ENCODE data around the gene TMEM141.

Gene TMEM141

GRCh38 chr9:136789523-136789937 is 1.6 kb upstream of the TMEM141 start:
- H3K36me3 ChIP-seq = peaks cover 8% of the 10 kb centered on the region
- TF ChIP-seq CTCF (IDR thresholded peaks at IDR 0.05; ENCODE audit: low read depth, low read length) = no peak
- no peaks in the 10 kb centered on the region for H3K27me3 ChIP-seq (ENCODE audit: insufficient read depth, low read depth, severe bottlenecking)
- H3K9me3 ChIP-seq (ENCODE audit: severe bottlenecking) = no peaks in the 10 kb centered on the region
- no peak overlapping the region for H3K4me3 ChIP-seq (ENCODE audit: low read depth, low read length)
- DNase-seq = no peak
- H3K27ac ChIP-seq = peak overlapping the region; percentile 89

GRCh38 chr9:136791516-136792276 is 552 bp downstream of the TMEM141 start:
- H3K27me3 ChIP-seq (ENCODE audit: insufficient read depth, low read depth, severe bottlenecking) = no peaks in the 10 kb centered on the region
- peak; percentile 75 for DNase-seq
- H3K9me3 ChIP-seq (ENCODE audit: severe bottlenecking) = no peaks in the 10 kb centered on the region
- H3K27ac ChIP-seq = peak overlapping the region; percentile 85
- H3K4me3 ChIP-seq (ENCODE audit: low read depth, low read length) = peak overlapping the region; percentile 82
- peaks cover 8% of the 10 kb centered on the region for H3K36me3 ChIP-seq
- peak; percentile 89 for TF ChIP-seq CTCF (IDR thresholded peaks at IDR 0.05; ENCODE audit: low read depth, low read length)

GRCh38 chr9:136792321-136793085 is 1.4 kb downstream of the TMEM141 start:
- no peaks in the 10 kb centered on the region for H3K27me3 ChIP-seq (ENCODE audit: insufficient read depth, low read depth, severe bottlenecking)
- H3K4me3 ChIP-seq (ENCODE audit: low read depth, low read length) = no peak overlapping the region
- H3K36me3 ChIP-seq = peaks cover 8% of the 10 kb centered on the region
- no peak for TF ChIP-seq CTCF (IDR thresholded peaks at IDR 0.05; ENCODE audit: low read depth, low read length)
- no peaks in the 10 kb centered on the region for H3K9me3 ChIP-seq (ENCODE audit: severe bottlenecking)
- DNase-seq = no peak
- H3K27ac ChIP-seq = peak overlapping the region; percentile 3

- DNase-seq = peak; percentile 53
Observed at GRCh38 chr9:136793086-136793946, 2.2 kb downstream of the TMEM141 start.

More at GRCh38 chr9:136793086-136793946, 2.2 kb downstream of the TMEM141 start:
- peaks cover 8% of the 10 kb centered on the region for H3K36me3 ChIP-seq
- no peak overlapping the region for H3K4me3 ChIP-seq (ENCODE audit: low read depth, low read length)
- TF ChIP-seq CTCF (IDR thresholded peaks at IDR 0.05; ENCODE audit: low read depth, low read length) = no peak
- peak overlapping the region; percentile 3; the same call in 1 of the 2 replicates for H3K27ac ChIP-seq
- no peaks in the 10 kb centered on the region for H3K9me3 ChIP-seq (ENCODE audit: severe bottlenecking)
- H3K27me3 ChIP-seq (ENCODE audit: insufficient read depth, low read depth, severe bottlenecking) = no peaks in the 10 kb centered on the region

Data from WERI-Rb-1 (cell line).